C4-2B (cell line): ENCODE results near the gene LRRC10B.

Experiments used
- H3K27ac ChIP-seq: fragments of 450-650 bp; 2 replicates; pipeline ENCODE4 v1.5.1; 2017
- ZFX ChIP-seq: fragments of 450-650 bp; IDR thresholded peaks from 2 replicates; pipeline ENCODE4 v1.6.1; 2017
- TF ChIP-seq, protein P1 (sequence below): fragments of 450-650 bp; conservative IDR thresholded peaks from 2 replicates; pipeline ENCODE4 v1.5.1; 2017; ENCODE audit warnings: mild to moderate bottlenecking

Gene LRRC10B

DNA sequence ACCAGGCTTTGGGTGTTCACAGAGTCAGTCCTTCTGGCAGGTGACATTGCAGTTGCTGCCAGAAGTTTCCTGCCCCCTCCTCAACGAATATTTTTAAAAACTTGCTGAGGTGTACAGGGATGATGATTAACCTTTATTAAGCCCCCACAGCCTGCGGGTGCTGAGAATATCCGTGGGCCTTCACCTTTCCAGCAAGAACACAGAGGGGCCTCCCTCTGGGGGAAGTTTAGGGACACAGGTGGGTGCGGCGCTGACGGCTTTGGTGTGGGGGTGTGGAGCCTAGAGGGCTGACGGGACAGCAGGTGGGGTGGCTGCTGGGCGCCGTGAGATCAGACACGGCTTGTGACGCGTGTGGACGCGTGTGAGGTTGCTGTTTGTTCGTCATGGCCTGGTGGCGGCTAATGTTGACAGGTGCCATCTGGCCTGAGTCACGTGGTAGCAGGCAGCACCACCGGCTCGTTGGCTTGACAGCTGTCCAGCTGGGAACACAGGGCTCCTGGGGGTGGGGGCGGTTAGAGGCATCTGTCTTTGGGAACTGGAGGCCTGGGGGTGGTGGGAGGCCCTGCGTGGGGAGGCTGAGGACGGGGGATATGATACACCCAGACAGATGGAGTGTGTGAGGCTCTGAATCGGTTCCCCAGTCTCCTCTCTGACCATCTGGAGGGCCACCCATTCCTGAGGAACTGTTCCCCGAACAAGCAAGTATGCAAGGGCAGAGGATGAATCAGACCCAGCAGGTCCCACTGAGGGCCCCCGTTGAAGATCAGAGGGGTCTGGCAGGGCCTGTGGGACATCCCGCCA lies 12.5 kb upstream of the LRRC10B start:
- H3K27ac ChIP-seq, result no peak overlapping the region
- no peak for TF ChIP-seq ZFX
- TF ChIP-seq, protein P1, sequence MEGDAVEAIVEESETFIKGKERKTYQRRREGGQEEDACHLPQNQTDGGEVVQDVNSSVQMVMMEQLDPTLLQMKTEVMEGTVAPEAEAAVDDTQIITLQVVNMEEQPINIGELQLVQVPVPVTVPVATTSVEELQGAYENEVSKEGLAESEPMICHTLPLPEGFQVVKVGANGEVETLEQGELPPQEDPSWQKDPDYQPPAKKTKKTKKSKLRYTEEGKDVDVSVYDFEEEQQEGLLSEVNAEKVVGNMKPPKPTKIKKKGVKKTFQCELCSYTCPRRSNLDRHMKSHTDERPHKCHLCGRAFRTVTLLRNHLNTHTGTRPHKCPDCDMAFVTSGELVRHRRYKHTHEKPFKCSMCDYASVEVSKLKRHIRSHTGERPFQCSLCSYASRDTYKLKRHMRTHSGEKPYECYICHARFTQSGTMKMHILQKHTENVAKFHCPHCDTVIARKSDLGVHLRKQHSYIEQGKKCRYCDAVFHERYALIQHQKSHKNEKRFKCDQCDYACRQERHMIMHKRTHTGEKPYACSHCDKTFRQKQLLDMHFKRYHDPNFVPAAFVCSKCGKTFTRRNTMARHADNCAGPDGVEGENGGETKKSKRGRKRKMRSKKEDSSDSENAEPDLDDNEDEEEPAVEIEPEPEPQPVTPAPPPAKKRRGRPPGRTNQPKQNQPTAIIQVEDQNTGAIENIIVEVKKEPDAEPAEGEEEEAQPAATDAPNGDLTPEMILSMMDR, result no peak

DNA sequence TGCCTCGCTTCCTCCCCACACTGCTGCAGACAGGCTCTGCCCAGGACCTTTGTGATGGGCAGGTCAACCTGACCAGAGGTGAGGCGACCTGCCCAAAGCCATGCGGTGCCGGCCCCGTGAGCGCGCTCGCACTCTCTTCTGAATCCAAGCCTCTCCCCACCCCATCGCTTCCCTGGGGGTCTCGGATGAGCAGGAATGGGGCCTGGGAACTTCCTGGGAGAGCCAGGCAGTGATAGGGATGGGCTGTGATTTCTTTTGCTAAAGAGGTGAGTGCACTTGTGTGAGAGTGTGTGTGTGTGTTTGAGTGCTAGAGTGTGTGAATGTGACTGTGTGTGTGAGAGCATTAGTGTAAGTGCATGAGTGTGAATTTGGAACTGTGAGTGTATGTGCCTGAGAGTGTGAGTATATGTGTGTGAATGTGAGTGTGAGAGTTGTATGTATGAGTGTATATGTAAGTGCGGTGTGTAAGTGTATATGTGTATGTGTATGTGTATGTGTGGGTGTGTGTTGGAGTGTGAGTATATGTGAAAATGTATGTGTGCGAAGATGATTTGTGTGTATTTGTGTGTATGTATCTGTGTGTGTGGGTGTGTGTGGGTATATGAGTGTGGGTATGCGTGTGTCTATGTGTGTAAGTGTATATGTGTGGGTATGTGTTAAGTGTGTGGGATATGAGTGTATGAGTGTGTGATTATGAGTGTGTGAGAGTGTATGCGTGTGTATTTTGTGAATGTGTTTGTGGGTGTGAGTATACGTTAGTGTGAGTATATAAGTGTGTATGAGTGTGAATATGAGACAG lies 11.7 kb upstream of the LRRC10B start:
- H3K27ac ChIP-seq, result no peak overlapping the region
- TF ChIP-seq, protein P1, result no peak
- TF ChIP-seq ZFX, result no peak

DNA sequence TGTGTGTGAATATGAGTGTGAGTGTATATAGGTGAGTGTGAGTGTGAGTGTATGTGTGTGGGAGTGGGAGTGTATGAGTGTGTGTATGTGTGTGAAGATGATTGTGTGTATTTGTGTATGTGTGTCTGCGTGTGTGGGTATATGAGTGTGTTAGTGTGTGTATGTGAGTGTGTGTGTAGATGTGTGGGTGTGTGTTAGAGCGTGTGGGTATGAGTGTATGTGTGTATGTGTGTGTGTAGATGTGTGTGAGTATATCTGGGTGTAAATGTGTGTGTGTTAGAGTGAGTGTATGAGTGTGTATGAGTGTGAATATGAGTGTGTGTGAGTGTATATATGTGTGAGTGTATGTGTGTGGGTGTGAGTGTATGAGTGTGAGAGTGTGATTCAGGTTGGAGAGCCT lies 11.1 kb upstream of the LRRC10B start:
- TF ChIP-seq, protein P1, result no peak
- TF ChIP-seq ZFX, result no peak
- H3K27ac ChIP-seq, result no peak overlapping the region

DNA sequence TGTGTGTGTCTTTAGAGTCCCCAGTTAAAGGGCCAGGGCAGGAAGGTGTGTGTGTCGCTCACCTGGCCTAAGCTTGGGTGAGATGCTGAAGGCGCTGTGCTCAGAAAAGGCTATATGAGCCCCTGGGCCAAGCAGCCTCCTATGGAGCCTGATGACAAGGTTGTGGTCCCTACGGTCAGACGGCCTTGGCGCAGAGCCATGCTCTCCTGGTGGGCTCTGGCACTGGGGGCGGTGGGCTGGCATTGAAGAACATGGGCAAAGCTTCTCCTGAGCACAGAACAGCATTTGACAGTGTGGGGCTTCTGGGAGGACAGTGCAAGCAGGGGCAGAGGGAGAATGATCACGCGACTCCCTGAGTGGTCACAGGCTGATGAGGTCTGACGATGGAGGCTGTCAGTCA lies 10.7 kb upstream of the LRRC10B start:
- H3K27ac ChIP-seq, result no peak overlapping the region
- no peak for TF ChIP-seq ZFX
- TF ChIP-seq, protein P1, result no peak

GRCh38 chr11:61498767-61499341 lies 9.7 kb upstream of the LRRC10B start:
- no peak overlapping the region for H3K27ac ChIP-seq
- no peak for TF ChIP-seq ZFX
- TF ChIP-seq, protein P1, result no peak

- no peak for TF ChIP-seq ZFX
- TF ChIP-seq, protein P1, result no peak
- no peak overlapping the region for H3K27ac ChIP-seq
Measured at GRCh38 chr11:61499816-61500491, 8.6 kb upstream of the LRRC10B start.
